K562 (cell line): ENCODE data around the gene EFCC1. TPM values are rescaled to one million over a fixed set of nuclear protein-coding genes. Genes with fewer than 3 reads are reported as not detected.

Experiments
- ATAC-seq: fragments of 200-7000 bp; cut with Tn5 transposase; 3 replicates; pipeline ENCODE4 v1.9.1; 2020; ENCODE audit warnings: moderate library complexity
- BruUV-seq: library from RNA; stranded (reverse); fragments of 400-500 nt; replicated peaks from 2 replicates; lab custom pipeline; 2021; lab: Mats Ljungman, UMichigan
- CTCF ChIA-PET: fragments of 300-600 bp; formaldehyde crosslinking; extraction: SDS; loops from one replicate; lab custom pipeline; 2021; ENCODE audit warnings: low intra/inter-chr PET ratio; lab: Yijun Ruan, JAX
- POLR2A ChIA-PET: fragments of 300-600, 350-650 bp; sonication (Branson Sonifier 250); formaldehyde crosslinking; extraction: SDS; loops from one replicate; lab custom pipeline; 2021; ENCODE audit warnings: antibody characterized with exemption, inconsistent platforms; lab: Yijun Ruan, JAX
- DNase-seq, 4 experiments: peaks; one replicate each; pipeline versions ENCODE4 v3.0.0 to v3.0.0-alpha.2; 2011 to 2018; ENCODE audit warnings: low spot score in 3 of 4, mixed read lengths in 3 of 4; ENCODE audit errors: extremely low read depth in 1 of 4
- FAIRE-seq: peaks from 2 replicates; lab custom pipeline; 2011; peaks lifted over from hg19 to GRCh38; lab: Jason Lieb, UNC
- H2AFZ ChIP-seq: 2 replicates; pipeline ENCODE4 v1.6.0; 2011; ENCODE audit warnings: low read depth, low read length, control low read depth, inconsistent platforms
- H3K27ac ChIP-seq: fragments of 200-600 bp; 3 replicates; pipeline ENCODE4 v1.8.0; 2011; ENCODE audit warnings: low read depth, mild to moderate bottlenecking, control low read depth, inconsistent platforms, low read length, moderate library complexity, mixed read lengths; ENCODE audit errors: extremely low read depth
- H3K27me3 ChIP-seq, 2 experiments: fragments of 300-600 bp in 1 of 2; 2 replicates in 1 of 2; 3 replicates in 1 of 2; pipeline versions ENCODE4 v1.6.0 to v1.8.0; 2011; ENCODE audit warnings: inconsistent platforms in 2 of 2, low read length in 2 of 2, mild to moderate bottlenecking in 1 of 2, mixed read lengths in 1 of 2, moderate library complexity in 1 of 2; ENCODE audit not compliant: control insufficient read depth in 2 of 2, insufficient read depth in 2 of 2
- H3K36me3 ChIP-seq: fragments of 300-600 bp; 3 replicates; pipeline ENCODE4 v1.8.0; 2011; ENCODE audit warnings: mild to moderate bottlenecking, low read length, inconsistent platforms; ENCODE audit not compliant: control insufficient read depth, insufficient read depth
- H3K4me1 ChIP-seq, 2 experiments: fragments of 200-600 bp in 1 of 2; replicated peaks in 1 of 2; 2 replicates in 1 of 2; 3 replicates in 1 of 2; pipeline versions ENCODE4 v1.5.1 to v1.8.0; 2011; ENCODE audit warnings: inconsistent platforms in 2 of 2, low read length in 2 of 2, mild to moderate bottlenecking in 1 of 2, mixed read lengths in 1 of 2, moderate library complexity in 1 of 2; ENCODE audit not compliant: control insufficient read depth in 2 of 2, insufficient read depth in 2 of 2
- H3K4me2 ChIP-seq: 2 replicates; pipeline ENCODE4 v1.6.1; 2011; ENCODE audit warnings: low read length, control low read depth, inconsistent platforms, mixed read lengths; ENCODE audit not compliant: insufficient read depth
- H3K4me3 ChIP-seq: fragments of 200-600 bp; sonication (generic), shearing (Covaris generic); 2 replicates; pipeline ENCODE4 v1.5.1; 2016; ENCODE audit warnings: control low read depth, inconsistent platforms
- H3K79me2 ChIP-seq: fragments of 200-600 bp; 3 replicates; pipeline ENCODE4 v1.8.0; 2011; ENCODE audit warnings: low read length, inconsistent platforms; ENCODE audit not compliant: control insufficient read depth, insufficient read depth
- H3K9ac ChIP-seq, 2 experiments: 2 replicates each; pipeline versions ENCODE4 v1.6.0 to v1.6.1; 2011; ENCODE audit warnings: low read depth in 2 of 2, low read length in 2 of 2, control low read depth in 1 of 2, inconsistent platforms in 1 of 2, mild to moderate bottlenecking in 1 of 2, mixed read lengths in 1 of 2; ENCODE audit not compliant: insufficient read depth in 1 of 2
- H3K9me1 ChIP-seq: one replicate; pipeline ENCODE4 v1.6.0; 2011; ENCODE audit warnings: inconsistent platforms, mild to moderate bottlenecking, low read length, moderate library complexity; ENCODE audit not compliant: control insufficient read depth, insufficient read depth
- H3K9me3 ChIP-seq: replicated peaks from 2 replicates; pipeline ENCODE4 v1.5.1; 2011; ENCODE audit warnings: low read depth, low read length, inconsistent platforms; ENCODE audit not compliant: control insufficient read depth, insufficient read depth
- H4K20me1 ChIP-seq: replicated peaks from 2 replicates; pipeline ENCODE4 v1.6.1; 2011; ENCODE audit warnings: low read length, inconsistent platforms, mixed read lengths; ENCODE audit not compliant: control insufficient read depth, insufficient read depth
- ARID3A ChIP-seq: IDR thresholded peaks from 2 replicates; pipeline ENCODE4 v1.6.1; 2012; ENCODE audit warnings: low read depth, low read length, improper control_type of control experiment, borderline replicate concordance
- CBX1 ChIP-seq: sonication (generic); IDR thresholded peaks from 2 replicates; pipeline ENCODE4 v1.6.1; 2016; ENCODE audit warnings: antibody characterized with exemption, low read depth, mild to moderate bottlenecking
- KDM5B ChIP-seq: fragments of 200-600 bp; sonication (generic); IDR thresholded peaks from 2 replicates; pipeline ENCODE4 v1.6.1; 2012; ENCODE audit warnings: low read depth, mild to moderate bottlenecking, moderate library complexity, low read length, control low read depth, inconsistent platforms; ENCODE audit not compliant: insufficient replicate concordance
- MGA ChIP-seq: fragments of 450-650 bp; IDR thresholded peaks from 2 replicates; pipeline ENCODE4 v1.6.1; 2016; ENCODE audit warnings: mild to moderate bottlenecking, moderate library complexity
- POLR2AphosphoS2 ChIP-seq: IDR thresholded peaks from 2 replicates; pipeline ENCODE4 v1.6.1; 2012; ENCODE audit warnings: low read length, improper control_type of control experiment
- SMARCE1 ChIP-seq: fragments of 450-650 bp; IDR thresholded peaks from 2 replicates; pipeline ENCODE4 v1.7.1; 2016; ENCODE audit warnings: mild to moderate bottlenecking
- U2AF2 ChIP-seq: fragments of 200-400 bp; formaldehyde crosslinking; optimal IDR thresholded peaks from 2 replicates; pipeline ENCODE3; 2017; ENCODE audit warnings: low read depth, mild to moderate bottlenecking, low read length
- WGBS: fragments of 100-300 bp; shearing (Covaris generic); methylation state at CpG from one replicate; pipeline ENCODE4 v1.1.6; 2016; ENCODE audit warnings: low coverage, mixed read lengths; ENCODE audit not compliant: insufficient coverage; ENCODE audit errors: missing lambda C conversion rate; 5-methylcytosine and 5-hydroxymethylcytosine counted together
- in situ Hi-C: fragments of 300-500 bp; cut with MboI; formaldehyde crosslinking; loops from 4 replicates; pipeline ENCODE4 v1.15.0; 2018; ENCODE audit warnings: inconsistent platforms, mixed read lengths
- intact Hi-C: fragments of 100-400 bp; cut with micrococcal nuclease; formaldehyde crosslinking; loops from 2 replicates; pipeline ENCODE4 v1.14.2; 2022
- polyA plus RNA-seq, 8 experiments: library from polyadenylated mRNA; depleted of rRNA in 4 of 8; stranded (reverse) in 5 of 8; unstranded in 3 of 8; fragments of >200 nt; fragmentation: Nextera tagmentation in 2 of 8; fragmentation: Illumina TruSeq in 1 of 8; extraction: Ambion mirVana in 2 of 8; extraction: Trizol in 1 of 8; gene quantifications; 2 replicates each; pipeline versions ENCODE4 v1.2.1 to v1.2.3, GENCODE V29; 2011 to 2014; ENCODE audit warnings: inconsistent platforms in 1 of 8, missing spikeins in 1 of 8
- total RNA-seq, 7 experiments: library from RNA; depleted of rRNA in 6 of 7; stranded (reverse); fragments of >200 nt in 6 of 7; fragmentation: Illumina TruSeq in 2 of 7; extraction: Trizol in 2 of 7; gene quantifications; 2 replicates each; pipeline versions ENCODE4 v1.2.1 to v1.2.3, GENCODE V29; 2011 to 2021; ENCODE audit warnings: low replicate concordance in 1 of 7

Gene EFCC1
- total and polyA plus RNA-seq, 9 of the 15 experiments (the other 6 are each of a cell fraction or from before 2014, with no cell fraction given) = not detected

GRCh38 chr3:129016720-129017483 lies 15.8 kb downstream of the EFCC1 start:
- intact Hi-C loops (loop anchor here (2.0 to 5.0 kb wide), 2 partner anchors 38 to 140 kb away; partner anchors contain the start of gene ACAD9), in situ Hi-C loops (no loop called here)
- Histone ChIP-seq H3K27me3 (no peaks in the 10 kb centered on the region), H3K4me1 (peaks cover 24 to 37% of the 10 kb centered on the region in 2 experiments), H4K20me1 (0 out of 2 replicates have a peak, but pooled peaks cover 10% of the 10 kb centered on the region), H3K9me3 (no peaks in the 10 kb centered on the region), H3K36me3 (no peaks in the 10 kb centered on the region), H3K4me3 (no peak overlapping the region), H3K79me2 (no peaks in the 10 kb centered on the region), H2AFZ (peak overlapping the region; percentile 47; the same call in 1 of the 2 replicates), H3K9me1 (peaks cover 3% of the 10 kb centered on the region), H3K4me2 (peak overlapping the region; percentile 37), H3K27ac (peak overlapping the region; percentile 62; the same call in 2 of the 3 replicates), H3K9ac (peak overlapping the region; percentile 15 to 50; a peak in 2 of 4 replicates)
- ChIA-PET POLR2A (interaction anchor here (0.6 to 2.8 kb wide), 4 partner anchors 9 to 529 kb away, joined by 3 to 22 read pairs (median 4); no protein-coding TSS in a partner anchor), CTCF (no interaction called here)
- peak; percentile 42 to 83 (median 62) for DNase-seq
- WGBS = 28% methylated on average over 11 of the region's 14 CpGs
- peak; percentile 98 for FAIRE-seq
- no TSS peak for BruUV-seq
- ATAC-seq = peak; percentile 88
- peak; percentile 60; the same call in 1 of the 2 replicates for TF ChIP-seq MGA
- TF ChIP-seq U2AF2 = no peak
- no peak for TF ChIP-seq CBX1
- TF ChIP-seq ARID3A = peak; percentile 74; the same call in 1 of the 2 replicates
- no peak for TF ChIP-seq POLR2AphosphoS2
- TF ChIP-seq KDM5B = no peak
- peak; percentile 56 for TF ChIP-seq SMARCE1
